ENCODE results near the gene ULK4. TPM values are rescaled to one million over a fixed set of nuclear protein-coding genes. Genes with fewer than 3 reads are reported as not detected.

ULK4 gene
- total and polyA plus RNA-seq, 9 of the 15 experiments (the other 6 are each of a cell fraction or from before 2014, with no cell fraction given): 3.0 to 5.9 (median 3.5) TPM

GRCh38 chr3:41603807-41604206, 358.1 kb downstream of the ULK4 start:
- BruUV-seq (replicated peaks): no TSS peak
- 9% methylated on average over 1 of the region's 1 CpG for WGBS (ENCODE audit: insufficient coverage, low coverage, missing lambda C conversion rate)
- intact Hi-C loops (cut with micrococcal nuclease): no loop called here
- H3K79me2 ChIP-seq (ENCODE audit: control insufficient read depth, insufficient read depth, low read length): no peaks in the 10 kb centered on the region
- DNase-seq (ENCODE audit: extremely low read depth in 1 of 4, low spot score in 3 of 4) (no peak), ATAC-seq (no peak), FAIRE-seq (no peak)
- no peaks in the 10 kb centered on the region for H3K36me3 ChIP-seq (ENCODE audit: control insufficient read depth, insufficient read depth, low read length)
- CTCF ChIA-PET (ENCODE audit: low intra/inter-chr PET ratio): no interaction called here
- in situ Hi-C loops (cut with MboI): no loop called here
- no peak overlapping the region for H2AFZ ChIP-seq (ENCODE audit: low read depth, low read length)
- no peak for TF ChIP-seq EHMT2 (IDR thresholded peaks at IDR 0.05)
- no peaks in the 10 kb centered on the region for H4K20me1 ChIP-seq (replicated peaks; ENCODE audit: control insufficient read depth, insufficient read depth, low read length)
- no peak overlapping the region for H3K4me2 ChIP-seq (ENCODE audit: insufficient read depth, low read length)
- no peaks in the 10 kb centered on the region for H3K9me1 ChIP-seq (ENCODE audit: control insufficient read depth, insufficient read depth, low read length)
- no peaks in the 10 kb centered on the region for H3K9me3 ChIP-seq (replicated peaks; ENCODE audit: control insufficient read depth, insufficient read depth, low read depth, low read length)
- H3K27ac ChIP-seq (ENCODE audit: extremely low read depth, low read depth, low read length): no peak overlapping the region
- POLR2A ChIA-PET: no interaction called here
- H3K9ac ChIP-seq (ENCODE audit: insufficient read depth in 1 of 2, low read depth in 2 of 2, low read length in 2 of 2): no peak overlapping the region
- no peak overlapping the region for H3K4me3 ChIP-seq
- no peaks in the 10 kb centered on the region for H3K4me1 ChIP-seq (replicated peaks in 1 of 2; ENCODE audit: control insufficient read depth in 2 of 2, insufficient read depth in 2 of 2, low read length in 2 of 2)
- H3K27me3 ChIP-seq (ENCODE audit: control insufficient read depth in 2 of 2, insufficient read depth in 2 of 2, low read length in 2 of 2): no peaks in the 10 kb centered on the region; a peak in 1 of 5 replicates

GRCh38 chr3:41602121-41602520, 359.8 kb downstream of the ULK4 start:
- Histone ChIP-seq H3K79me2 (ENCODE audit: control insufficient read depth, insufficient read depth, low read length) (no peaks in the 10 kb centered on the region), H3K9me1 (ENCODE audit: control insufficient read depth, insufficient read depth, low read length) (no peaks in the 10 kb centered on the region), H3K4me3 (no peak overlapping the region), H3K36me3 (ENCODE audit: control insufficient read depth, insufficient read depth, low read length) (no peaks in the 10 kb centered on the region), H3K9ac (ENCODE audit: insufficient read depth in 1 of 2, low read depth in 2 of 2, low read length in 2 of 2) (no peak overlapping the region), H2AFZ (ENCODE audit: low read depth, low read length) (no peak overlapping the region), H3K9me3 (replicated peaks; ENCODE audit: control insufficient read depth, insufficient read depth, low read depth, low read length) (no peaks in the 10 kb centered on the region), H4K20me1 (replicated peaks; ENCODE audit: control insufficient read depth, insufficient read depth, low read length) (no peaks in the 10 kb centered on the region), H3K4me2 (ENCODE audit: insufficient read depth, low read length) (no peak overlapping the region), H3K4me1 (replicated peaks in 1 of 2; ENCODE audit: control insufficient read depth in 2 of 2, insufficient read depth in 2 of 2, low read length in 2 of 2) (no peaks in the 10 kb centered on the region), H3K27me3 (ENCODE audit: control insufficient read depth in 2 of 2, insufficient read depth in 2 of 2, low read length in 2 of 2) (no peaks in the 10 kb centered on the region; a peak in 1 of 5 replicates), H3K27ac (ENCODE audit: extremely low read depth, low read depth, low read length) (no peak overlapping the region)
- intact Hi-C loops (cut with micrococcal nuclease) (no loop called here), in situ Hi-C loops (cut with MboI) (no loop called here)
- FAIRE-seq: no peak
- no peak for ATAC-seq
- POLR2A ChIA-PET: no interaction called here
- no peak for DNase-seq (ENCODE audit: extremely low read depth in 1 of 4, low spot score in 3 of 4)
- no TSS peak for BruUV-seq (replicated peaks)
- CTCF ChIA-PET (ENCODE audit: low intra/inter-chr PET ratio): no interaction called here
- TF ChIP-seq SMC3 (conservative IDR thresholded peaks at IDR 0.05; ENCODE audit: insufficient read depth, low read depth, low read length) (no peak), TEAD4 (IDR thresholded peaks at IDR 0.05; ENCODE audit: low read length) (no peak), TEAD4 (CRISPR knock-in tag; IDR thresholded peaks at IDR 0.05; ENCODE audit: borderline replicate concordance) (no peak), BCLAF1 (IDR thresholded peaks at IDR 0.05; ENCODE audit: borderline replicate concordance in 1 of 2, control insufficient read depth in 1 of 2, low read depth in 2 of 2, low read length in 1 of 2) (no peak), CBFB (CRISPR knock-in tag; IDR thresholded peaks at IDR 0.05) (no peak), ZNF316 (IDR thresholded peaks at IDR 0.05) (no peak), THRB (CRISPR knock-in tag; conservative IDR thresholded peaks at IDR 0.05) (no peak), KAT7 (CRISPR knock-in tag; IDR thresholded peaks at IDR 0.05; ENCODE audit: borderline replicate concordance) (no peak), ZNF512 (tag; IDR thresholded peaks at IDR 0.05) (peak; percentile 80)

Data from K562 (cell line).